RWPE1 (cell line): ENCODE measurements around the gene HYAL3.

Experiments
- CTCF ChIA-PET: fragments of 350-600 bp; sonication (Branson Sonifier 250); formaldehyde crosslinking; extraction: SDS; loops from one replicate; lab custom pipeline; 2021; lab: Yijun Ruan, JAX
- POLR2A ChIA-PET: fragments of 400-600 bp; formaldehyde crosslinking; extraction: SDS; loops from one replicate; lab custom pipeline; 2020; ENCODE audit warnings: antibody characterized with exemption; ENCODE audit not compliant: low non-redundant PET; lab: Yijun Ruan, JAX
- DNase-seq: peaks from one replicate; pipeline ENCODE4 v3.0.0; 2012; ENCODE audit warnings: low spot score
- H3K27ac ChIP-seq: fragments of 450-650 bp; 2 replicates; pipeline ENCODE4 v1.5.1; 2017
- TF ChIP-seq, protein P1 (sequence below): fragments of 450-650 bp; conservative IDR thresholded peaks from 2 replicates; pipeline ENCODE4 v1.5.1; 2017; ENCODE audit warnings: low read depth, mild to moderate bottlenecking

Gene HYAL3, protein sequence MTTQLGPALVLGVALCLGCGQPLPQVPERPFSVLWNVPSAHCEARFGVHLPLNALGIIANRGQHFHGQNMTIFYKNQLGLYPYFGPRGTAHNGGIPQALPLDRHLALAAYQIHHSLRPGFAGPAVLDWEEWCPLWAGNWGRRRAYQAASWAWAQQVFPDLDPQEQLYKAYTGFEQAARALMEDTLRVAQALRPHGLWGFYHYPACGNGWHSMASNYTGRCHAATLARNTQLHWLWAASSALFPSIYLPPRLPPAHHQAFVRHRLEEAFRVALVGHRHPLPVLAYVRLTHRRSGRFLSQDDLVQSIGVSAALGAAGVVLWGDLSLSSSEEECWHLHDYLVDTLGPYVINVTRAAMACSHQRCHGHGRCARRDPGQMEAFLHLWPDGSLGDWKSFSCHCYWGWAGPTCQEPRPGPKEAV

DNA sequence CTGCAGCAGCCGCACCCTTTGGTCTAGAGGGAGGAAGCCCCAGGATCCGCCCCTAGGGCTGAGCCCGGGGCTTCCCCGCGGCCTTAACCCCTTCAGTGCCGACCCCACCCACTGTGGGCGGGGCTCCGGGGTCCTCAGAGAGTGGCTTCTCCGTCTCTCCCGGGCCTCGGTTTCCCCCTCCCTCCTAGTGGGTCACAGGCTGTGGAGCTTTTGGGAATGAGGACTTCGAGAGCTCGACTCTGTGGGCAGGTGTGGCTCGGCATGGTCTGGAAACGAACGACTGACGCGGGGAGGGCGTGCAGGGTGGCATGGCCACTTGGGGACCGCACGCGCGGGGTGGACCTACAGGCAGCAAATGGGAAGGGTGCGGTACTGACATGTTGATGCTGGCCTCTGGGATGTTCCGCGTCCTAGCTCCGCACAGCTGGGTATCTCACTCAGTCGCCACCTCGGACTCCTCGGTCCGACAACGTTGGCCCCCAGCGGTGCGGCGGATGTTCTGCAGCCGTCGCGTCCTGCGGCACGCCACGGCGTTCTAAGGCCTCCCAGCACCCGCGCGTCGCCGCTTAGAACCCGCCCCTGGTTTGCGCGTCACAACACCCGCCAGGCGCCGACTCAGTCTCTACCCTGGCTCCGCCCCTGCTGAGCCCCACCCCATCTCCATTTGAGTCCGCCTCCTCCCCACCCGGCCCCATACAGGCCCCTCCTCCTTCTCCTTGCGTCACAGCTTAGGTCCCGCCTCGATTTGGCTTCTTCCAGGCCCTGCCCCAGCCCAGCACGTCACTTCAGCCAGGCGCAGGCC, at the start of gene HYAL3, which contains the start of gene NAA80:
Gene HYAL3 (minus strand): TSS at position 570 of the 802 bp plus-strand sequence. CDS start 3,803 bp downstream, outside the sequence.
Gene NAA80 (minus strand): TSS at position 570 of the 802 bp plus-strand sequence. CDS start 1,942 bp downstream, outside the sequence.
- ChIA-PET POLR2A (interaction anchor here (0.6 to 1.5 kb wide), 3 partner anchors 16 to 25 kb away, joined by 3 to 5 read pairs (median 3); no protein-coding TSS in a partner anchor), CTCF (interaction anchor here (0.6 to 0.7 kb wide), 4 partner anchors 22 to 132 kb away, joined by 3 to 6 read pairs (median 4); partner anchors contain the start of gene RASSF1)
- peak within 1 kb of the TSS; percentile 93 for H3K27ac ChIP-seq
- DNase-seq = peak; percentile 98
- TF ChIP-seq, protein P1, sequence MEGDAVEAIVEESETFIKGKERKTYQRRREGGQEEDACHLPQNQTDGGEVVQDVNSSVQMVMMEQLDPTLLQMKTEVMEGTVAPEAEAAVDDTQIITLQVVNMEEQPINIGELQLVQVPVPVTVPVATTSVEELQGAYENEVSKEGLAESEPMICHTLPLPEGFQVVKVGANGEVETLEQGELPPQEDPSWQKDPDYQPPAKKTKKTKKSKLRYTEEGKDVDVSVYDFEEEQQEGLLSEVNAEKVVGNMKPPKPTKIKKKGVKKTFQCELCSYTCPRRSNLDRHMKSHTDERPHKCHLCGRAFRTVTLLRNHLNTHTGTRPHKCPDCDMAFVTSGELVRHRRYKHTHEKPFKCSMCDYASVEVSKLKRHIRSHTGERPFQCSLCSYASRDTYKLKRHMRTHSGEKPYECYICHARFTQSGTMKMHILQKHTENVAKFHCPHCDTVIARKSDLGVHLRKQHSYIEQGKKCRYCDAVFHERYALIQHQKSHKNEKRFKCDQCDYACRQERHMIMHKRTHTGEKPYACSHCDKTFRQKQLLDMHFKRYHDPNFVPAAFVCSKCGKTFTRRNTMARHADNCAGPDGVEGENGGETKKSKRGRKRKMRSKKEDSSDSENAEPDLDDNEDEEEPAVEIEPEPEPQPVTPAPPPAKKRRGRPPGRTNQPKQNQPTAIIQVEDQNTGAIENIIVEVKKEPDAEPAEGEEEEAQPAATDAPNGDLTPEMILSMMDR = peak; percentile 41

DNA sequence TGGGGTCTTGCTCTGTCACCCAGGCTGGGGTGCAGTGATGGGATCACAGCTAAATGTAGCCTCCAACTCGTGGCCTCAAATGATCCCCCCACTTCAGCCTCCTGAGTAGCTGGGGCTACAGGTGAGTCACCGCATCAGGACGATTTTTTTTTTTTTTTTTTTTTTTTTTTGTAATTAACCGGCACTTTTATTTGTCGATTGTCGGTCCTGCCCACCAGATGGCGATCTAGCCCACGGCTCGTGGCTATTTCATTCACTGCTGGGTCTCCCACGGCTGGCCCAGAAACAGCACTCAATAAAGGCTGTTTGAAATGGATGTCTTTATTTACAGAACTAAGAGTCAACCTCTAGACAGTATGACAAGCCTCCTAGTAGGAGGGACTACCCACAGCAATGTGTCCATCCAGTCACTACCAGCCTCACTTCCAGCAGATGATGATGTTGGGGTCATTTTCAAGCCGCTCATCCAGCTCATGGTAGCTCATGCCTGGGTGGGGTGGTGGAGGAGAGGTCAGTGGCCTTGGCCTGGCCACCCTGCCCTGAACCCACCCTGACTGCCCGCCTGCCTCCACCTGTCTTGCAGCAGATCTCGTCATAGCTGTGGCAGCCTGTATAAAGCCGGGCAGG, 48.1 kb upstream of the HYAL3 start:
- CTCF ChIA-PET = interaction anchor here (0.6 to 1.3 kb wide), 5 partner anchors 74 to 1108 kb away, joined by 3 to 4 read pairs (median 3); no protein-coding TSS in a partner anchor
- TF ChIP-seq, protein P1 = peak; percentile 75
- no peak for DNase-seq
- H3K27ac ChIP-seq = peak overlapping the region; percentile 95
- POLR2A ChIA-PET = no interaction called here

DNA sequence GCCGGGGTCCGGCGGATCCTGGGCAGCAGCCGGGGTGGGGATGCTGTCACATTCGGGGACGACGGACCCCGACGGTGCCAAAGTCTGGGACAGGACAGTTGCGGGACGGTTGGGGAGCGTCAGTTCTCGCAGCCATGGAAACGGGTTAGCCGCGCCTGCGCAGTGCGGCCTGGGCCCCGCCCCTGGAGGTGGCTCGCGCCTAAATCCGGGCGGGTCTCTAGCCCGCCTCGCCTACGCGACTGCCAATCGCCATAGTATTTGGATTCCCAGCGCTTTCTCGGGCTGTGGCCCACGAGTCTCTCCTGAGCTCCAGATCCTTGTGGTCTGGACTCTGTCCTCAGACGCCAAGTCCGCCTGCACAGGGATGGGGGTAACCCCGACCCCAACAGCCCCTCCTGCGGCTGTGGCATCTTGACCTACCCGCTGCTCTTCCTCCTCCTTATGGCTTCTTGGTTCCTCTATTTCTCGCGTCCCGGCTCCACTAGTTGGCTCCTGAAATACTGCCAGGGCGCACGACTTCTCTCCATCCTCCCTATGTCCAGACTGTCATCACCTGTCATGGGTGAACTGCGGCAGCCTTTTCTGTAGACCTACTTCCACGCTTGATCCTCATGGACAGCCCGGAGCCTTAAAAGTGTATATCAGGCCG, 46.5 kb upstream of the HYAL3 start, which contains the start of gene ZMYND10:
Gene ZMYND10 (minus strand): TSS at position 147 of the 649 bp plus-strand sequence. CDS start 153 bp downstream, outside the sequence.
- TF ChIP-seq, protein P1 = no peak
- POLR2A ChIA-PET = interaction anchor here (0.6 kb wide), 1 partner anchor 24 kb away, joined by 3 read pairs; no protein-coding TSS in a partner anchor
- DNase-seq = peak; percentile 80
- CTCF ChIA-PET = no interaction called here
- peak within 1 kb of the TSS; percentile 95 for H3K27ac ChIP-seq

DNA sequence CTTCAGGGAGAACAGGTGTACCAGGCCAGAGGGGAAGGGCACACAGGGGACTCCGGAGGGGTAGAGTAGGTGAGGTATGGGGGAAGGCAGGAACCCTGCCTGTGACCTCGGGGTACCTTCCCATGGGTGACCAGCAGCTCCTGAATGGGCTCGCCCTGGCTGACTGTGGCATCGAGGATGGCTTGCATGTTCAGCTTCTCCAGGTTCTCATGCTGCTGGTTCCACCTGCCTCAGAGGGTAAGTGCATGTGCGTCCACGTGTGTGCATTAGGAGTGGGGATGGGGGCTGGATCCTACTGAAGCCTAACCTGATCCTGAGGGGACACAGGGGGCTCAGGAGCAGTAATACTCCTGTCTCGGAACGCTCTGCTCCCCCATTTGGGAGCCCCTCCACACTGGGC, 45.8 kb upstream of the HYAL3 start:
- ChIA-PET CTCF (no interaction called here), POLR2A (interaction anchor here (0.6 kb wide), 1 partner anchor 23 kb away, joined by 3 read pairs; no protein-coding TSS in a partner anchor)
- H3K27ac ChIP-seq = peak overlapping the region; percentile 95

DNA sequence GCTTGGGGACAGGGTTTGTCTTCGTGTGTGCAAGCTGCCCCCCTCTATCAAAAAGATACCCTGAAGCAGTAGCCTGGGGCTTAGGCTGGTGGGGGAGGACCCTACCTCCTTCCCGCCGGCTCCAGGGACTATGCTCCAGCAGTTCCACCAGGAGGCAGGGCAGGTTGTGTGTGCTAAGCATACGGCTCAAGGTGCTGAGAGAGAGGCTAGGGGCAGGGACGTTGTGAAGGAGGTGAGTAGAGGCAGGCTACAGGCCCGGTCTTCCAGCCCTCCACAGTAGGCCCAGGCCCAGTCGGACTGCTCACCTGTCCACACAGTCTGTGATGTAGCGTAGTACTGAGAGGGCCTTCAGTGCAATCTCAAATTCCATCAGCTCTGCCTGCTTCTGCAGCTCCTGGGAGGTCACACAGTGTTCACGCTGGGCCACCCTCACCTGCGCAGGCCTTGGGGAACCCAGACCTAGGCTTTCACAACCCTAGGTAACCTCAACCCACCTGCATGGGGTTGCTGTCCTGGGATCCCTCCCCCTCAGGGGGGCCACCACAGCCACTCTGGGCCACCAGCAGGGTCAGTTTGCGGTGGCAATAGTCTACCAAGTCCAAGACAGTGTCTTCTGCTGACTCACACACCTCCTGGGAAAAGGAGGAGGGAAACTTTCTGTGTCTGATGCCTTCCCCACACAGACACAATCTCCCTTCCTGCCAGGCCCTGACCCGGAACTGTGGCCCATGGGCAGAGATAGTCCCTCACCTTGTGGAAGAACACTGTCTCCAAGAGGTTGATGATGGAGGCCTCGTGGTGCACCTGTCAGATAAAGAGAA, 43.8 kb upstream of the HYAL3 start:
- H3K27ac ChIP-seq = peak overlapping the region; percentile 98
- TF ChIP-seq, protein P1 = no peak
- POLR2A ChIA-PET = no interaction called here
- CTCF ChIA-PET = interaction anchor here (1.0 kb wide), 1 partner anchor 10 kb away, joined by 4 read pairs; no protein-coding TSS in a partner anchor
- no peak for DNase-seq

More for the DNA sequence above, 45.8 kb upstream of the HYAL3 start:
- TF ChIP-seq, protein P1 = no peak
- no peak for DNase-seq
